HCT116 (cell line): Measurements from ENCODE around the gene ARL5C. TPM values are rescaled to one million over a fixed set of nuclear protein-coding genes. Genes with fewer than 3 reads are reported as not detected.

Experiments used
- ATAC-seq: fragments of 200-7000 bp; cut with Tn5 transposase; 2 replicates; pipeline ENCODE4 v1.9.1; 2020; ENCODE audit warnings: mild to moderate bottlenecking, moderate library complexity
- BruUV-seq: library from RNA; stranded (reverse); fragments of 400-500 nt; replicated peaks from 2 replicates; lab custom pipeline; 2021; lab: Mats Ljungman, UMichigan
- CTCF ChIA-PET: fragments of 300-600 bp; sonication (Branson Sonifier 250); formaldehyde crosslinking; loops from one replicate; lab custom pipeline; 2021; ENCODE audit warnings: antibody characterized with exemption; lab: Charles Lee
- POLR2A ChIA-PET: fragments of 300-600, 350-600 bp; sonication (Branson Sonifier 250); formaldehyde crosslinking; loops from one replicate; lab custom pipeline; 2021; ENCODE audit warnings: antibody characterized with exemption; lab: Charles Lee
- RAD21 ChIA-PET, 2 experiments: fragments of 300-600 bp; sonication (Branson Sonifier 250); formaldehyde crosslinking; loops; one replicate each; lab custom pipeline; 2023; ENCODE audit warnings: low total read pairs in 2 of 2; ENCODE audit not compliant: uncharacterized antibody in 2 of 2, unreplicated experiment in 2 of 2, low non-redundant PET in 1 of 2; lab: Charles Lee
- DNase-seq: peaks from one replicate; pipeline ENCODE4 v3.0.0-alpha.2; 2010; ENCODE audit warnings: low read depth, low spot score
- H2AFZ ChIP-seq: fragments of 200-600 bp; shearing (Covaris generic), sonication (generic); 2 replicates; pipeline ENCODE4 v1.6.1; 2017; ENCODE audit warnings: low read depth, mixed run types, mixed read lengths, antibody characterized with exemption, low read length; ENCODE audit not compliant: poor library complexity, severe bottlenecking
- H3K27ac ChIP-seq: 2 replicates; pipeline ENCODE4 v1.5.1; 2012; ENCODE audit warnings: low read depth, low read length
- H3K27me3 ChIP-seq: fragments of 200-600 bp; sonication (generic); 2 replicates; pipeline ENCODE4 v1.6.1; 2016; ENCODE audit warnings: mixed run types, low read length, mixed read lengths; ENCODE audit not compliant: insufficient read depth
- H3K36me3 ChIP-seq, 2 experiments: fragments of 200-500 bp in 1 of 2; fragments of 200-600 bp in 1 of 2; sonication (Bioruptor generic) in 1 of 2; sonication (generic) in 1 of 2; 2 replicates each; pipeline versions ENCODE4 v1.5.1 to v1.6.1; 2014 to 2016; ENCODE audit warnings: low read length in 2 of 2, inconsistent platforms in 1 of 2, mixed read lengths in 1 of 2, mixed run types in 1 of 2; ENCODE audit not compliant: insufficient read depth in 2 of 2, control insufficient read depth in 1 of 2
- H3K4me1 ChIP-seq, 2 experiments: fragments of 200-600 bp in 1 of 2; sonication (generic) in 1 of 2; 2 replicates each; pipeline versions ENCODE4 v1.5.1 to v1.6.1; 2012 to 2017; ENCODE audit warnings: low read length in 2 of 2, inconsistent platforms in 1 of 2, mild to moderate bottlenecking in 1 of 2, mixed read lengths in 1 of 2, mixed run types in 1 of 2, moderate library complexity in 1 of 2; ENCODE audit not compliant: insufficient read depth in 2 of 2, control insufficient read depth in 1 of 2
- H3K4me2 ChIP-seq: fragments of 200-600 bp; sonication (generic); 2 replicates; pipeline ENCODE4 v1.6.1; 2017; ENCODE audit warnings: mixed run types, low read length, mixed read lengths
- H3K4me3 ChIP-seq, 2 experiments: fragments of 200-600 bp in 1 of 2; sonication (generic) in 1 of 2; replicated peaks in 1 of 2; 2 replicates each; pipeline ENCODE4 v1.5.1; 2011 to 2016; ENCODE audit warnings: low read length in 2 of 2, control low read depth in 1 of 2, low read depth in 1 of 2, mild to moderate bottlenecking in 1 of 2, mixed read lengths in 1 of 2, mixed run types in 1 of 2
- H3K79me2 ChIP-seq: fragments of 200-600 bp; sonication (generic); 2 replicates; pipeline ENCODE4 v1.6.1; 2017; ENCODE audit warnings: mild to moderate bottlenecking, mixed run types, low read length, moderate library complexity, mixed read lengths; ENCODE audit not compliant: insufficient read depth
- H3K9ac ChIP-seq: fragments of 200-600 bp; sonication (generic); 2 replicates; pipeline ENCODE4 v1.6.1; 2016; ENCODE audit warnings: low read length, mixed read lengths
- H3K9me2 ChIP-seq: fragments of 200-600 bp; sonication (generic), shearing (Covaris generic); 2 replicates; pipeline ENCODE4 v1.6.1; 2017; ENCODE audit warnings: mixed run types, mild to moderate bottlenecking, moderate library complexity; ENCODE audit not compliant: insufficient read depth
- H3K9me3 ChIP-seq, 2 experiments: fragments of 200-500 bp in 1 of 2; fragments of 200-600 bp in 1 of 2; sonication (Bioruptor generic) in 1 of 2; sonication (generic) in 1 of 2; 2 replicates each; pipeline ENCODE4 v1.6.1; 2014 to 2017; ENCODE audit warnings: low read length in 2 of 2, mixed read lengths in 2 of 2, inconsistent platforms in 1 of 2, low read depth in 1 of 2, mild to moderate bottlenecking in 1 of 2, mixed run types in 1 of 2, moderate library complexity in 1 of 2; ENCODE audit not compliant: control insufficient read depth in 1 of 2, insufficient read depth in 1 of 2
- H4K20me1 ChIP-seq: fragments of 200-600 bp; sonication (generic), shearing (Covaris generic); 2 replicates; pipeline ENCODE4 v1.6.1; 2017; ENCODE audit warnings: mixed run types, mild to moderate bottlenecking, moderate library complexity; ENCODE audit not compliant: insufficient read depth
- ATF3 ChIP-seq: IDR thresholded peaks from 2 replicates; pipeline ENCODE4 v1.6.1; 2012
- CBX3 ChIP-seq: IDR thresholded peaks from 2 replicates; pipeline ENCODE4 v1.6.1; 2012; ENCODE audit warnings: low read depth
- CEBPB ChIP-seq: IDR thresholded peaks from 2 replicates; pipeline ENCODE4 v1.6.1; 2012; ENCODE audit warnings: low read depth
- EGR1 ChIP-seq: IDR thresholded peaks from 2 replicates; pipeline ENCODE4 v1.6.1; 2012; ENCODE audit warnings: low read depth
- ELF1 ChIP-seq: IDR thresholded peaks from 2 replicates; pipeline ENCODE4 v1.6.1; 2012; ENCODE audit warnings: low read depth, borderline replicate concordance
- FOSL1 ChIP-seq: IDR thresholded peaks from 2 replicates; pipeline ENCODE4 v1.6.1; 2012; ENCODE audit warnings: low read depth
- JUND ChIP-seq: IDR thresholded peaks from 2 replicates; pipeline ENCODE4 v1.6.1; 2012
- MAX ChIP-seq: IDR thresholded peaks from 2 replicates; pipeline ENCODE4 v1.6.1; 2012
- POLR2A ChIP-seq: IDR thresholded peaks from 2 replicates; pipeline ENCODE4 v1.7.0; 2011; ENCODE audit warnings: borderline replicate concordance; ENCODE audit not compliant: insufficient read depth, insufficient read length; ENCODE audit errors: extremely low read depth
- RAD21 ChIP-seq: IDR thresholded peaks from 2 replicates; pipeline ENCODE4 v1.6.1; 2012; ENCODE audit warnings: low read depth, mild to moderate bottlenecking
- SRF ChIP-seq: IDR thresholded peaks from 2 replicates; pipeline ENCODE4 v1.6.1; 2012; ENCODE audit warnings: low read depth
- TCF7L2 ChIP-seq: IDR thresholded peaks from 2 replicates; pipeline ENCODE4 v1.7.0; 2011; ENCODE audit warnings: borderline replicate concordance, inconsistent platforms; ENCODE audit not compliant: insufficient read depth, insufficient read length; ENCODE audit errors: extremely low read depth
- ZBTB33 ChIP-seq: IDR thresholded peaks from 2 replicates; pipeline ENCODE4 v1.6.1; 2011; ENCODE audit warnings: mild to moderate bottlenecking, low read length, moderate library complexity; ENCODE audit not compliant: insufficient replicate concordance; ENCODE audit errors: extremely low read depth
- ZFX ChIP-seq: fragments of 450-650 bp; IDR thresholded peaks from 2 replicates; pipeline ENCODE4 v1.6.1; 2017
- intact Hi-C: fragments of 100-400 bp; cut with micrococcal nuclease; formaldehyde crosslinking; loops from 2 replicates; pipeline ENCODE4 v1.10.0; 2022
- total RNA-seq: library from RNA; stranded (reverse); gene quantifications from one replicate; pipeline ENCODE4 v1.2.1, GENCODE V29; 2021; ENCODE audit not compliant: unreplicated experiment

ARL5C gene
- total RNA-seq, 1 experiment from 2014 or later: not detected

- POLR2A ChIA-PET: no interaction called here
- Histone ChIP-seq H3K9ac (no peak overlapping the region), H3K9me2 (no peaks in the 10 kb centered on the region), H3K9me3 (no peaks in the 10 kb centered on the region), H3K4me1 (peaks cover 20 to 39% of the 10 kb centered on the region in 2 experiments), H3K27me3 (no peaks in the 10 kb centered on the region), H4K20me1 (no peaks in the 10 kb centered on the region; the same call in 1 of the 2 replicates), H3K4me2 (peak overlapping the region; percentile 21; the same call in 1 of the 2 replicates), H3K36me3 (peaks cover 6 to 7% of the 10 kb centered on the region in 2 experiments; a peak in 2 of 4 replicates), H3K79me2 (no peaks in the 10 kb centered on the region), H3K27ac (no peak overlapping the region), H3K4me3 (no peak overlapping the region), H2AFZ (no peak overlapping the region)
- TF ChIP-seq TCF7L2 (no peak), ELF1 (no peak), EGR1 (no peak), POLR2A (no peak), ZFX (no peak), SRF (no peak)
- CTCF ChIA-PET: interaction anchor here (1.2 to 6.1 kb wide), 5 partner anchors 10 to 413 kb away, joined by 3 to 105 read pairs (median 40); no protein-coding TSS in a partner anchor
- no peak for DNase-seq
- ATAC-seq: no peak
- RAD21 ChIA-PET: interaction anchor here in 1 of 2 experiments (0.5 kb wide), 1 partner anchor 839 kb away, joined by 3 read pairs; no protein-coding TSS in a partner anchor
- intact Hi-C loops: loop anchor here (5.0 to 10.0 kb wide), 2 partner anchors 315 to 413 kb away; no protein-coding TSS in a partner anchor
- BruUV-seq: no TSS peak
Observed at GRCh38 chr17:39209317-39210092, 43.5 kb upstream of the ARL5C start.

- Histone ChIP-seq H3K27ac (no peak overlapping the region), H3K9me3 (no peaks in the 10 kb centered on the region), H3K79me2 (no peaks in the 10 kb centered on the region), H3K4me3 (no peak overlapping the region), H3K9me2 (no peaks in the 10 kb centered on the region), H2AFZ (no peak overlapping the region), H3K9ac (no peak overlapping the region), H3K4me2 (peak overlapping the region; percentile 21; the same call in 1 of the 2 replicates), H4K20me1 (peaks cover under 1% of the 10 kb centered on the region; the same call in 1 of the 2 replicates), H3K27me3 (no peaks in the 10 kb centered on the region), H3K36me3 (peaks cover 13 to 14% of the 10 kb centered on the region in 2 experiments; a peak in 2 of 4 replicates), H3K4me1 (peaks cover 16 to 34% of the 10 kb centered on the region in 2 experiments)
- ATAC-seq: no peak
- intact Hi-C loops: loop anchor here (5.0 to 10.0 kb wide), 2 partner anchors 316 to 413 kb away; no protein-coding TSS in a partner anchor
- no TSS peak for BruUV-seq
- POLR2A ChIA-PET: no interaction called here
- RAD21 ChIA-PET: interaction anchor here in 1 of 2 experiments (0.5 kb wide), 1 partner anchor 839 kb away, joined by 3 read pairs; no protein-coding TSS in a partner anchor
- CTCF ChIA-PET: interaction anchor here (1.2 to 6.1 kb wide), 6 partner anchors 9 to 414 kb away, joined by 3 to 105 read pairs (median 32); no protein-coding TSS in a partner anchor
- DNase-seq: no peak
- TF ChIP-seq ZFX (no peak), FOSL1 (no peak), TCF7L2 (no peak), POLR2A (no peak), CBX3 (no peak), MAX (no peak), CEBPB (no peak), ZBTB33 (no peak), ATF3 (no peak), JUND (no peak), RAD21 (no peak)
Observed at GRCh38 chr17:39208893-39209292, 42.9 kb upstream of the ARL5C start.
